Muscle layer of duodenum (tissue), 2 donors: ENCODE results near the gene RNF186.
"Not testable (repeated sequence)": the region's sequence is repeated elsewhere in the genome, so short reads cannot be mapped to it uniquely, and the experiment has no call there.

Source experiments
- H3K27ac ChIP-seq: one replicate; pipeline ENCODE4 v1.7.0; 2013; ENCODE audit warnings: mild to moderate bottlenecking, low read length
- H3K27me3 ChIP-seq: one replicate; pipeline ENCODE4 v1.7.0; 2013; ENCODE audit warnings: low read depth, mild to moderate bottlenecking, control low read depth, low read length
- H3K36me3 ChIP-seq, 2 donors: one replicate each; pipeline ENCODE4 v1.7.0; 2013; ENCODE audit warnings: low read length in 2 of 2, control low read depth in 1 of 2, mild to moderate bottlenecking in 1 of 2; ENCODE audit not compliant: insufficient read depth in 2 of 2, control insufficient read depth in 1 of 2
- H3K4me1 ChIP-seq, 2 donors: one replicate each; pipeline ENCODE4 v1.7.0; 2013; ENCODE audit warnings: low read length in 2 of 2, mild to moderate bottlenecking in 2 of 2, control low read depth in 1 of 2, moderate library complexity in 1 of 2; ENCODE audit not compliant: insufficient read depth in 2 of 2, control insufficient read depth in 1 of 2
- H3K4me3 ChIP-seq, 2 donors: one replicate each; pipeline ENCODE4 v1.7.0; 2013; ENCODE audit warnings: low read length in 2 of 2, low read depth in 1 of 2, mild to moderate bottlenecking in 1 of 2
- H3K9me3 ChIP-seq, 2 donors: one replicate each; pipeline ENCODE4 v1.7.0; 2013; ENCODE audit warnings: low read length in 2 of 2, control low read depth in 1 of 2, mild to moderate bottlenecking in 1 of 2; ENCODE audit not compliant: control insufficient read depth in 1 of 2
- donor health status: healthy.

Gene RNF186

DNA sequence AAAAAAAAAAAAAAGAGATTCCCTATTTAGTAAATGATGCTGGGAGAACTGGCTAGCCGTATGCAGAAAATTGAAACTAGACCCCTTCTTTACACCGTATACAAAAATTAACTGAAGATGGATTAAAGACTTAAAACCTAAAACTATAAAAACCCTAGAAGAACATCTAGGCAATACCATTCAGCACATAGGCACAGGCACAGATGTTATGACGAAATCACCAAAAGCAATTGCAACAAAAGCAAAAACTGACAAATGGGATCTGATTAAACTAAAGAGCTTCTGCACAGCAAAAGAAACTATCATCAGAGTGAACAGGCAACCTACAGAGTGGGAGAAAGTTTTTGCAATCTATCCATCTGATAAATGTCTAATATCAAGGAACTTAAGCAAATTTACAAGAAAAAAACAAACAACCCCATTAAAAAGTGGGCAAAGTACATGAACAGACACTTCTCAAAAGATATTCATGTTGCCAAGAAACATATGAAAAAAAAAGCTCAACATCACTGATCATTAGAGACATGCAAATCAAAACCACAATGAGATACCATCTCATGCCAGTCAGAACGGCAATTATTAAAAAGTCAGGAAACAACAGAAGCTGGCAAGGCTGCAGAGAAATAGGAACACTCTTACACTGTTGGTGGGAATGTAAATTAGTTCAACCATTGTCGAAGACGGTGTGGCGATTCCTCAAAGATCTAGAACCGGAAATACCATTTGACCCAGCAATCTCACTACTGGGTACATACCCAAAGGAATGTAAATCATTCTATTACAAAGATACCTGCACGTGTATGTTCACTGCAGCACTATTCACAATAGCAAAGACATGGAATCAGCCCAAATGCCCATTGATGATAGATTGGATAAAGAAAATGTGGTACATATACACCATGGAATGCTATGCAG lies 24.8 kb downstream of the RNF186 start:
- H3K4me1 ChIP-seq, H3K27me3 ChIP-seq, H3K27ac ChIP-seq, H3K4me3 ChIP-seq, H3K9me3 ChIP-seq: not testable (repeated sequence)
- H3K36me3 ChIP-seq = peaks cover 13 to 35% of the 10 kb centered on the region in 2 donors

- H3K4me1 ChIP-seq = no peaks in the 10 kb centered on the region
- no peaks in the 10 kb centered on the region for H3K9me3 ChIP-seq
- no peak overlapping the region for H3K4me3 ChIP-seq
- no peaks in the 10 kb centered on the region for H3K27me3 ChIP-seq
- H3K27ac ChIP-seq = no peak overlapping the region
- H3K36me3 ChIP-seq = peaks cover 14 to 39% of the 10 kb centered on the region in 2 donors
Measured at GRCh38 chr1:19786988-19787423, 28.1 kb downstream of the RNF186 start.

GRCh38 chr1:19785660-19786059 lies 29.4 kb downstream of the RNF186 start:
- H3K27ac ChIP-seq = no peak overlapping the region
- H3K36me3 ChIP-seq = peaks cover 15 to 32% of the 10 kb centered on the region in 2 donors
- no peaks in the 10 kb centered on the region for H3K9me3 ChIP-seq
- H3K27me3 ChIP-seq = no peaks in the 10 kb centered on the region
- H3K4me3 ChIP-seq = no peak overlapping the region
- H3K4me1 ChIP-seq = no peaks in the 10 kb centered on the region

GRCh38 chr1:19780267-19780877 lies 34.7 kb downstream of the RNF186 start:
- H3K36me3 ChIP-seq = peaks cover 34 to 59% of the 10 kb centered on the region in 2 donors
- no peak overlapping the region for H3K4me3 ChIP-seq
- no peak overlapping the region for H3K27ac ChIP-seq
- H3K27me3 ChIP-seq = no peaks in the 10 kb centered on the region
- peaks cover 0 to 2% of the 10 kb centered on the region in 2 donors for H3K9me3 ChIP-seq
- no peaks in the 10 kb centered on the region for H3K4me1 ChIP-seq

GRCh38 chr1:19776933-19777332 lies 38.1 kb downstream of the RNF186 start:
- H3K27ac ChIP-seq = no peak overlapping the region
- no peak overlapping the region for H3K4me3 ChIP-seq
- H3K4me1 ChIP-seq = no peaks in the 10 kb centered on the region
- peaks cover 0 to 2% of the 10 kb centered on the region in 2 donors for H3K9me3 ChIP-seq
- peaks cover 36 to 65% of the 10 kb centered on the region in 2 donors for H3K36me3 ChIP-seq
- H3K27me3 ChIP-seq = no peaks in the 10 kb centered on the region

DNA sequence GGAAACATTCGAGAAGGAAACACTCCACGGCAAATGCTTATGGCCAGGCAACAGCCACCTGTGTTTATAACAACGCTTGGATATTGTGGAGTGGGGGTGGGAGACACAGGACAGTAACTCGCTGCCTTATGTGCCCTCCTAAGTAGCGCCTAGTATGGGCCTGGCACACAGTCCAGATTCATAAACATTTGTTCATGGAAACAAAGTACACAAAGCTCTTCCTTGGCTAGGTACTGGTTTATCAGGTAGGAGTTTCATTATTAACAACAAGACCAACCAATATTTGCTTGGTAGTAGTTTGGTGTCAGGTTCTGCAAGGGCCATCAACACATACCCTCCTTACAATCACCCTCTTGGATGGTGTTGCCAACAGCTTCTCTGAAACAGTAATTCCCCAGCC lies 38.8 kb downstream of the RNF186 start:
- Histone ChIP-seq H3K36me3 (peaks cover 37 to 65% of the 10 kb centered on the region in 2 donors), H3K27ac (no peak overlapping the region), H3K4me3 (no peak overlapping the region), H3K4me1 (no peaks in the 10 kb centered on the region), H3K27me3 (no peaks in the 10 kb centered on the region), H3K9me3 (peaks cover 0 to 2% of the 10 kb centered on the region in 2 donors)

GRCh38 chr1:19775831-19776230 lies 39.3 kb downstream of the RNF186 start:
- Histone ChIP-seq H3K36me3 (peaks cover 41 to 66% of the 10 kb centered on the region in 2 donors), H3K9me3 (peaks cover 0 to 2% of the 10 kb centered on the region in 2 donors), H3K27ac (no peak overlapping the region), H3K4me1 (no peaks in the 10 kb centered on the region), H3K27me3 (no peaks in the 10 kb centered on the region), H3K4me3 (no peak overlapping the region)

- Histone ChIP-seq H3K27me3 (no peaks in the 10 kb centered on the region), H3K9me3 (peaks cover 0 to 2% of the 10 kb centered on the region in 2 donors), H3K36me3 (peaks cover 42 to 66% of the 10 kb centered on the region in 2 donors), H3K27ac (no peak overlapping the region), H3K4me3 (no peak overlapping the region), H3K4me1 (no peaks in the 10 kb centered on the region)
Measured at GRCh38 chr1:19775317-19775716, 39.8 kb downstream of the RNF186 start.

DNA sequence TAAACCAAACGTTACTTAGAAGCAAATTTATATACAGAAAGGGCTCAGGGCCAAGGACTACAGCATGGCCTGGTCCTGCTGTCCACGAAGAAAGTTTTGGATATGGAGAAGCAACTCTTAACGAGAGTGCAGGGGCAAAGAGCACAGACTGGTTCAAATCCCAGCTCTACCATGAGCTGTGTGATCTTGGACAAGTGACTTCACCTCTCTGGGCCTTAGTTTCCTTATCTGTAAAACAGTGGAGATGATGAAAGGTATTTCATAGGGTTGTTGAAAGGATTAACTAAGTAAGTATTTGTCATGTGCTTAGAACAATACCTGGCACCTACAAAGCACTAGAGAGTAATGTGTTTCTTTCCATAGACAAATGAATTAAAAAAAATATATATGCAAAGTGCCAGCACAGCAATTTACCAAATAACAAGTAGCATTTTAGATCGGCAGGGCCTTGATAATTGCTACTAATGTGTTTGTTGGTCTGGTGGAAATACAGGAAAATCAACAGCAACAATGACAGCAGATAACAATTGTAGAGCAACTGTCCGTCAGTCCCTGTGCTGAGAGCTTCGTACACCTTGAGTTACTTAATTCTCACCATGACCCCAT lies 40.8 kb downstream of the RNF186 start:
- Histone ChIP-seq H3K36me3 (peaks cover 36 to 65% of the 10 kb centered on the region in 2 donors), H3K27me3 (no peaks in the 10 kb centered on the region), H3K4me1 (no peaks in the 10 kb centered on the region), H3K9me3 (peaks cover 0 to 2% of the 10 kb centered on the region in 2 donors), H3K27ac (no peak overlapping the region), H3K4me3 (no peak overlapping the region)

GRCh38 chr1:19773485-19773884 lies 41.6 kb downstream of the RNF186 start:
- H3K4me1 ChIP-seq = no peaks in the 10 kb centered on the region
- H3K36me3 ChIP-seq = peaks cover 31 to 63% of the 10 kb centered on the region in 2 donors
- no peak overlapping the region for H3K4me3 ChIP-seq

DNA sequence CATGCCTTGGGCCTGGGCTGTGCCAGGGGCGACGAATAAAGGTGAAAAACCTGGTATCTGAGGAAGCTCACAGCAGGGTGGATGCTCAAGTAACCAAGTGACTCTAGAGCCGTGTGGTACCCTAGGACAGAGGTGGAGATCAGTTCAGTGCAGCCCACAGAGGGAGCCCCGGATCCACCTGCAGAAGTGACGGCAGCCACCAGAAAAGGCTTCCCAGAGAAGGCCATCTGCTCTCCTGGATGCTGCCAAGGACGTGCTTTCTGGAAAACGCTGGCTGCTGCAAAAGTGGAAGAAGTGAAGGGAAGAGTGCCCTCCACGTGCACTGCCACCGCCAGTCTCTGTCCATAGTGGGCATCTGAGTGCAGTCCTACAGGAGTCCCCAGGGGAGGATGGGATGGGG lies 43.0 kb downstream of the RNF186 start:
- Histone ChIP-seq H3K36me3 (peaks cover 30 to 51% of the 10 kb centered on the region in 2 donors), H3K27ac (no peak overlapping the region), H3K27me3 (no peaks in the 10 kb centered on the region), H3K9me3 (peaks cover 0 to under 1% of the 10 kb centered on the region in 2 donors), H3K4me3 (no peak overlapping the region), H3K4me1 (no peaks in the 10 kb centered on the region)

More at GRCh38 chr1:19773485-19773884, 41.6 kb downstream of the RNF186 start:
- no peaks in the 10 kb centered on the region for H3K27me3 ChIP-seq
- H3K9me3 ChIP-seq = peaks cover 0 to 2% of the 10 kb centered on the region in 2 donors
- H3K27ac ChIP-seq = no peak overlapping the region
